GM19239 (cell line): ENCODE results near the gene TRNAU1AP.

Experiments used
- DNase-seq: peaks from one replicate; pipeline ENCODE4 v3.0.0; 2011; ENCODE audit warnings: low spot score; ENCODE audit not compliant: insufficient read length
- FAIRE-seq: peaks from 2 replicates; lab custom pipeline; 2011; peaks lifted over from hg19 to GRCh38; lab: Jason Lieb, UNC

Gene TRNAU1AP

GRCh38 chr1:28602536-28603439 lies 49.9 kb downstream of the TRNAU1AP start:
- DNase-seq (no peak), FAIRE-seq (peak; percentile 74)

GRCh38 chr1:28604411-28604810 lies 51.5 kb downstream of the TRNAU1AP start:
- FAIRE-seq, result no peak
- DNase-seq, result no peak

- DNase-seq (no peak), FAIRE-seq (no peak)
Observed at GRCh38 chr1:28604962-28605361, 52.1 kb downstream of the TRNAU1AP start.

GRCh38 chr1:28606771-28607170 lies 53.9 kb downstream of the TRNAU1AP start:
- DNase-seq (no peak), FAIRE-seq (no peak)

GRCh38 chr1:28613175-28613574 lies 60.3 kb downstream of the TRNAU1AP start:
- FAIRE-seq (no peak), DNase-seq (no peak)
